Activated CD4-positive, alpha-beta T cell treated with anti-CD3 and anti-CD28 coated beads for 1 hour (primary cell): Measurements from ENCODE around the gene TATDN3.
"Not testable (repeated sequence)": the region's sequence is repeated elsewhere in the genome, so short reads cannot be mapped to it uniquely, and the experiment has no call there.

ENCODE experiments used
- DNase-seq: peaks from one replicate; pipeline ENCODE4 v3.0.0-alpha.2; 2020

The TATDN3 gene

GRCh38 chr1:212791676-212792395, at the start of gene TATDN3, which contains the start of gene NSL1:
TATDN3 (plus strand) TSS chr1:212791894; CDS start chr1:212791922, 28 bp downstream.
NSL1 (minus strand) TSS chr1:212791777; CDS start chr1:212791763, 14 bp downstream.
- peak; percentile 91 for DNase-seq

GRCh38 chr1:212743901-212744475, 47.7 kb upstream of the TATDN3 start:
- DNase-seq = no peak

- DNase-seq = no peak
Measured at GRCh38 chr1:212745303-212745702, 46.4 kb upstream of the TATDN3 start.

GRCh38 chr1:212746546-212746945, 45.1 kb upstream of the TATDN3 start:
- no peak for DNase-seq

GRCh38 chr1:212749821-212750535, 41.7 kb upstream of the TATDN3 start:
- DNase-seq = no peak

GRCh38 chr1:212752252-212752933, 39.3 kb upstream of the TATDN3 start:
- no peak for DNase-seq

- no peak for DNase-seq
Measured at GRCh38 chr1:212752934-212753497, 38.7 kb upstream of the TATDN3 start.

GRCh38 chr1:212753749-212754148, 37.9 kb upstream of the TATDN3 start:
- no peak for DNase-seq

- no peak for DNase-seq
Measured at GRCh38 chr1:212754193-212754592, 37.5 kb upstream of the TATDN3 start.

GRCh38 chr1:212754680-212755079, 37.0 kb upstream of the TATDN3 start:
- no peak for DNase-seq

- no peak for DNase-seq
Measured at GRCh38 chr1:212759683-212760082, 32.0 kb upstream of the TATDN3 start.

- DNase-seq = peak; percentile 26
Measured at GRCh38 chr1:212760126-212760823, 31.4 kb upstream of the TATDN3 start.

GRCh38 chr1:212762234-212762633, 29.5 kb upstream of the TATDN3 start:
- no peak for DNase-seq

- no peak for DNase-seq
Measured at GRCh38 chr1:212762839-212763238, 28.9 kb upstream of the TATDN3 start.

- not testable (repeated sequence) for DNase-seq
Measured at GRCh38 chr1:212764718-212765281, 26.9 kb upstream of the TATDN3 start.

GRCh38 chr1:212766825-212767224, 24.9 kb upstream of the TATDN3 start:
- not testable (repeated sequence) for DNase-seq

- DNase-seq = no peak
Measured at GRCh38 chr1:212769459-212770167, 22.1 kb upstream of the TATDN3 start.

GRCh38 chr1:212771341-212771740, 20.4 kb upstream of the TATDN3 start:
- DNase-seq = no peak

GRCh38 chr1:212773011-212773410, 18.7 kb upstream of the TATDN3 start:
- DNase-seq = no peak

GRCh38 chr1:212774584-212774983, 17.1 kb upstream of the TATDN3 start:
- DNase-seq = no peak

- no peak for DNase-seq
Measured at GRCh38 chr1:212775241-212775640, 16.5 kb upstream of the TATDN3 start.
